ENCODE results near the gene SLFN12L.

DNA sequence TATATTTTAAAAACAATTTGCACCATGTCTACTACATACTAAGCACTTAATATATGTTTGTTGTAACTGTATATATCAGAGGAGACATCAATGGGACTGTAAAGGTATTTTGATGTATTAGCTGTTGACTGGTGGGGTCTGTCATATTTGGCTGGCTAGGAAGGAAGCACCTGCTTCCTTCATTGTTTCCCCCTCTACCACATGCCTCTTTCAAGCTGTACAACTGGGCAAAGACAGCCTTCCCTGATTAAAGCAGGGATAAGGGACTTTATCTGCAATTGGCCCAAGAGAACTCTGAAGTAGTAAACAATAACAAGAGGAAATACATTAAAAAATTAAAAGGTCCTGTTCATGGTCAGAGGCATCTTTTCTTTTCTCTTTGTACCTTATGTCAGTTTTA, 5.5 kb upstream of the SLFN12L start:
- no peak for TF ChIP-seq ARNT (IDR thresholded peaks at IDR 0.05)
- TF ChIP-seq L3MBTL2 (conservative IDR thresholded peaks at IDR 0.05), result no peak
- TF ChIP-seq SP1 (IDR thresholded peaks at IDR 0.05), result no peak
- no peak for TF ChIP-seq CTBP1 (IDR thresholded peaks at IDR 0.05; ENCODE audit: borderline replicate concordance)
- no peak for TF ChIP-seq FOXK2 (IDR thresholded peaks at IDR 0.05)
- no peak for TF ChIP-seq FOXM1 (IDR thresholded peaks at IDR 0.05; ENCODE audit: borderline replicate concordance)
- no peak for TF ChIP-seq ELF4 (IDR thresholded peaks at IDR 0.05)
- TF ChIP-seq BHLHE40 (IDR thresholded peaks at IDR 0.05; ENCODE audit: borderline replicate concordance), result no peak
- TF ChIP-seq HDGF (IDR thresholded peaks at IDR 0.05; ENCODE audit: borderline replicate concordance), result no peak
- TF ChIP-seq LEF1 (IDR thresholded peaks at IDR 0.05; ENCODE audit: borderline replicate concordance), result no peak
- no peak for TF ChIP-seq NFRKB (IDR thresholded peaks at IDR 0.05)
- TF ChIP-seq FOXA1 (IDR thresholded peaks at IDR 0.05), result no peak
- TF ChIP-seq ZNF384 (IDR thresholded peaks at IDR 0.05), result no peak
